Naive thymus-derived CD8-positive, alpha-beta T cell (primary cell): Measurements from ENCODE around the gene C17orf67. TPM values are rescaled to one million over a fixed set of nuclear protein-coding genes. Genes with fewer than 3 reads are reported as not detected.
A peak's percentile ranks its signal among the peaks of the same experiment; 100 is the strongest.
"Not testable (repeated sequence)": the region's sequence is repeated elsewhere in the genome, so short reads cannot be mapped to it uniquely, and the experiment has no call there.

Source experiments
- ATAC-seq, 2 donors: fragments of 150-1000 bp; cut with Tn5 transposase in 1 of 2; sonication (Bioruptor Pico), chemical (Tn5 transposase) in 1 of 2; 1 replicate in 1 of 2; 2 replicates in 1 of 2; pipeline ENCODE4 v1.10.0; 2021; ENCODE audit warnings: mild to moderate bottlenecking in 2 of 2, moderate library complexity in 2 of 2
- POLR2A ChIA-PET: fragments of 350-600 bp; sonication (Branson Sonifier 250); formaldehyde crosslinking; loops from one replicate; lab custom pipeline; 2021; ENCODE audit warnings: antibody characterized with exemption; lab: Charles Lee
- DNase-seq, 10 donors: peaks; one replicate each; pipeline versions ENCODE4 v3.0.0 to v3.0.0-alpha.2; 2020 to 2022
- H3K27ac Mint-ChIP-seq, 10 donors: one replicate each; pipeline ENCODE4 v1.8.0; 2020 to 2022; ENCODE audit warnings: mild to moderate bottlenecking in 10 of 10, mixed read lengths in 10 of 10, moderate library complexity in 4 of 10, inconsistent platforms in 1 of 10
- H3K27me3 Mint-ChIP-seq, 5 donors: one replicate each; pipeline ENCODE4 v1.8.0; 2021 to 2022; ENCODE audit warnings: mixed read lengths in 5 of 5
- H3K36me3 Mint-ChIP-seq, 3 donors: one replicate each; pipeline ENCODE4 v1.8.0; 2020 to 2022; ENCODE audit warnings: mixed read lengths in 3 of 3, mild to moderate bottlenecking in 2 of 3, inconsistent platforms in 1 of 3
- H3K4me1 Mint-ChIP-seq, 4 donors: one replicate each; pipeline ENCODE4 v1.8.0; 2021 to 2022; ENCODE audit warnings: mixed read lengths in 4 of 4
- H3K4me3 Mint-ChIP-seq, 10 donors: one replicate each; pipeline ENCODE4 v1.8.0; 2020 to 2022; ENCODE audit warnings: mild to moderate bottlenecking in 10 of 10, mixed read lengths in 10 of 10, moderate library complexity in 6 of 10, inconsistent platforms in 1 of 10
- H3K9me3 Mint-ChIP-seq, 9 donors: one replicate each; pipeline ENCODE4 v1.8.0; 2020 to 2022; ENCODE audit warnings: mixed read lengths in 9 of 9, mild to moderate bottlenecking in 3 of 9, inconsistent platforms in 1 of 9, moderate library complexity in 1 of 9
- polyA plus RNA-seq, 3 donors: library from polyadenylated mRNA; unstranded; fragments of 300-500 nt; fragmentation: Illumina TruSeq; gene quantifications; one replicate each; pipeline ENCODE4 v1.2.3, GENCODE V29; 2021
- total RNA-seq, 8 experiments: library from RNA in 2 of 8; stranded (reverse) in 2 of 8; gene quantifications; one replicate each; pipeline ENCODE4 v1.2.3 and lab custom pipeline; 2021 to 2026

Gene C17orf67
- total and polyA plus RNA-seq, 5 experiments from 2014 or later, result 1.5 to 9.5 (median 2.2) TPM

DNA sequence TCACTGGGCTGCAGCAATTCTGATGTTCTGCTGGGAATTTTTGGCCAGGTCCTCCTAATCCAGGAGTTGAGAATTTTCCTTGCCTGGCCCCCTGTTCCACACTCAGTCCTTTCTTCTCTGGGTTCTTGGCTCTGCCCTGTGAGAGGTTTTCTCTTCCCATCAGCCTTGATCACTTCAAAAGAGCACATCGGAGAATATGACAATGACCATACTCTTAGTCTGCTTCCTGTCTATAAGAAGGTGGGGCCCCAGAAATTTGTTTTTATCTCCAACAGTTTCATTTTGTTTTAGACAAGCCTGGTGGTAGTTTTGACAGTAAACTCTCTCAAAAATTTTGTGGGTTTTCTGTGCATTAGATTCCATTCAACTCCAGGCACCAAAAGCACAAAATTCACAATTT is 70.7 kb downstream of the C17orf67 start:
- no peaks in the 10 kb centered on the region for H3K9me3 Mint-ChIP-seq
- H3K36me3 Mint-ChIP-seq, result no peaks in the 10 kb centered on the region
- DNase-seq, result peak in 1 of 10 donors; percentile 14
- peaks cover 2 to 19% (median 12%) of the 10 kb centered on the region in 4 donors for H3K4me1 Mint-ChIP-seq
- peak overlapping the region in 5 of 10 donors; percentile 11 to 42 (median 23) for H3K4me3 Mint-ChIP-seq
- peaks cover 0 to 2% (median 0%) of the 10 kb centered on the region in 5 donors for H3K27me3 Mint-ChIP-seq
- ATAC-seq, result peak; percentile 52 to 68
- POLR2A ChIA-PET, result interaction anchor here (1.0 to 1.1 kb wide), 2 partner anchors 16 to 17 kb away, joined by 3 read pairs; no protein-coding TSS in a partner anchor
- peak overlapping the region in 7 of 10 donors; percentile 2 to 86 (median 71) for H3K27ac Mint-ChIP-seq

DNA sequence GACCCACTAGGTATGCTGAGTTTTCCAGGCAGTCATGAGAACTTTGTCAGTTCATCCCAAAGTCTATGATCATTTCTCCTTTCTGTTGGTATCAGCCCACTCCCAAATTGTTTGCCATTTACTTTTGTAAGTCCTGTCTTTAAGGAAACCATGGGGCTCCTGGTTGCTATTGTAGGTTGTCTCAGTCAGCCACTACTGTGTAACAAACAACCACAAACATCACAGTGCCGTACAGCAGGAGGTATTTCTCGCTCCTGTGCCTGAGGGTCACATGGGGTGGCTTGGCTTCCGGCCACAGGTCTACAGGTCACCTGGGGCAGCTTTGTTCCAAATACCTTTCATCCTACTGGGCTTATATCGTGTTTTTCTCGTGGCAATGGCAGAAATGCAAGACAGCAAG is 71.6 kb downstream of the C17orf67 start:
- no peaks in the 10 kb centered on the region for H3K36me3 Mint-ChIP-seq
- no peak overlapping the region for H3K4me3 Mint-ChIP-seq
- peaks cover 2 to 19% (median 12%) of the 10 kb centered on the region in 4 donors for H3K4me1 Mint-ChIP-seq
- H3K27ac Mint-ChIP-seq, result peak overlapping the region in 2 of 10 donors; percentile 71 to 86
- no peaks in the 10 kb centered on the region for H3K9me3 Mint-ChIP-seq
- peaks cover 0 to 2% (median 0%) of the 10 kb centered on the region in 5 donors for H3K27me3 Mint-ChIP-seq
- POLR2A ChIA-PET, result no interaction called here
- no peak for DNase-seq
- no peak for ATAC-seq

DNA sequence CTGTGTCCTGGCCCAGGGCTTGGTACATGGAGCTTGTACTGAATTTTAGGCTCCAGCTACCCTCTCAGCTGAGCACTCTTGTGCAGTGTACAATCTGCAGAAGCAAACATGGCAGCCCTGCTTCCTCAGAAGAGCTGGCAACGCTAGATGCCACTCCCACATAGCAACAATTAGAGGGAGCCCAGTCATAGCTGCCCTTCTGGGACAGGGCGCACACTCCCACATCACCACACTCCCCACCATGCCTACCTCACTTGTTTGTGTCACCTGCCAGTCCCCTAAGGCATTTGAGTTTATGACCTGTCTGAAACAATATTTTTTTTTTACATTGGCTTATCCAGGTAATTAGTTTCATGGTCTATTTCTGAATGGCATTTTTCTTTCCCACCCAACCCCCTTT is 72.3 kb downstream of the C17orf67 start:
- ATAC-seq (no peak), DNase-seq (no peak)
- Mint-ChIP-seq H3K27me3 (peaks cover 0 to 2% (median 0%) of the 10 kb centered on the region in 5 donors), H3K36me3 (no peaks in the 10 kb centered on the region), H3K27ac (no peak overlapping the region), H3K9me3 (no peaks in the 10 kb centered on the region), H3K4me1 (peaks cover 7 to 24% (median 17%) of the 10 kb centered on the region in 4 donors), H3K4me3 (no peak overlapping the region)
- POLR2A ChIA-PET, result interaction anchor here (1.0 kb wide), 1 partner anchor 10 kb away, joined by 3 read pairs; no protein-coding TSS in a partner anchor

DNA sequence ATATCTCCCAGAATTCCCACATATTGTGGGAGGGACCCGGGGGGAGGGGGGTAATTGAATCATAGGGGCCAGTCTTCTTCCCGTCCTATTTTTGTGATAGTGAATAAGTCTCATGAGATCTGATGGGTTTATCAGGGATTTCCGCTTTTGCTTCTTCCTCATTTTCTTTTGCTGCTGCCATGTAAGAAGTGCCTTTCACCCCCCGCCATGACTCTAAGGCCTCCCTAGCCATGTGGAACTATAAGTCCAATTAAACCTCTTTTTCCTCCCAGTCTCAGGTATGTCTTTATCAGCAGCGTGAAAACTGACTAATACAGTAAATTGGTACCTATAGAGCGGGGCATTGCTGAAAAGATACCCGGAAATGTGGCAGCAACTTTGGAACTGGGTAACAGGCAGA is 76.1 kb downstream of the C17orf67 start:
- H3K27ac Mint-ChIP-seq, result peak overlapping the region in 1 of 10 donors; percentile 71
- H3K36me3 Mint-ChIP-seq, DNase-seq, ATAC-seq, H3K27me3 Mint-ChIP-seq, POLR2A ChIA-PET, H3K4me3 Mint-ChIP-seq, H3K9me3 Mint-ChIP-seq: not testable (repeated sequence)
- peaks cover 12 to 29% (median 20%) of the 10 kb centered on the region in 4 donors for H3K4me1 Mint-ChIP-seq

DNA sequence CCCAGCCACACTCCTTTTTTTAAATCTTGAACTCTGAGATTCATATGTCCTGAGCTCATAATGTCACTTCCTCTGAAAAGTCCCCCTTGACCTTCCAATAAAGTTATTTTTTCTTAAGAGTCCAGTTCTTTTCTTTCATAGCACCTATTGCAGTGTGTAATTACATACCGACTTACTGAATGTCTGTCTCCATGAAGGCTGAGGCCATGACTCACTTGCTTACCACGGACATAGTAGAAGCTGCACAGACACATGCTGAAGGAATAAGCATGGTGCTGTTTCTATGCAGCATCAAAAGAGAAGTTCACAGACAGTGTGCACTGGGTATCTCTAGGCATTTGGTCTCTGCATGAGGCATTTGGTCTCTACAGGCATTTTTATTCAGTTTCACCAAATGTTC is 77.2 kb downstream of the C17orf67 start:
- Mint-ChIP-seq H3K27me3 (no peaks in the 10 kb centered on the region), H3K36me3 (no peaks in the 10 kb centered on the region), H3K27ac (peak overlapping the region in 7 of 10 donors; percentile 23 to 74 (median 48)), H3K4me1 (peaks cover 12 to 31% (median 22%) of the 10 kb centered on the region in 4 donors), H3K4me3 (no peak overlapping the region), H3K9me3 (no peaks in the 10 kb centered on the region)
- DNase-seq, result no peak
- no peak for ATAC-seq
- POLR2A ChIA-PET, result interaction anchor here (0.5 to 1.4 kb wide), 2 partner anchors 9 to 11 kb away, joined by 3 to 4 read pairs; no protein-coding TSS in a partner anchor

DNA sequence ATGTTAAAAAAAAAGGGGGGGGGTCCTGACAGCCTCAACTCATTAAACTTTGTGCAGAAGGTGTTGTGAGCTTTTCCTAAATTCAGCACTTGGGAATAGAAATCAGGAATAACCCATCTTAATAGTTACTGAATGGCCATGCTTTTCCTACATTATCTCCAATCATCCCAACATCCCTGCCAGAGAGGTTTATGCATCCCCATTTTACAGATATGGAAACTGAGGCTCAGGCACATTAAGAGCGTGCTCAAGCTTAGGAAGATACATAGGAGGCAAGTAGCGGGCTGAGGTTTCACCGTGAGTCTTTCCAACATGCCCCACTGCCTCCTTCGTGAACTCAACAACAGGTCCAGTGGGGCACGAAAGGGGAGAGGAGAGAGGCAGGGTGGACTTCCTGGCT is 78.4 kb downstream of the C17orf67 start:
- POLR2A ChIA-PET, result interaction anchor here (1.4 to 1.9 kb wide), 5 partner anchors 10 to 161 kb away, joined by 3 to 12 read pairs (median 6); partner anchors contain the start of gene NOG
- Mint-ChIP-seq H3K9me3 (no peaks in the 10 kb centered on the region), H3K4me1 (peaks cover 15 to 39% (median 25%) of the 10 kb centered on the region in 4 donors), H3K36me3 (no peaks in the 10 kb centered on the region), H3K27me3 (no peaks in the 10 kb centered on the region), H3K27ac (peak overlapping the region in 3 of 10 donors; percentile 70 to 85 (median 72)), H3K4me3 (no peak overlapping the region)
- ATAC-seq (no peak), DNase-seq (no peak)

DNA sequence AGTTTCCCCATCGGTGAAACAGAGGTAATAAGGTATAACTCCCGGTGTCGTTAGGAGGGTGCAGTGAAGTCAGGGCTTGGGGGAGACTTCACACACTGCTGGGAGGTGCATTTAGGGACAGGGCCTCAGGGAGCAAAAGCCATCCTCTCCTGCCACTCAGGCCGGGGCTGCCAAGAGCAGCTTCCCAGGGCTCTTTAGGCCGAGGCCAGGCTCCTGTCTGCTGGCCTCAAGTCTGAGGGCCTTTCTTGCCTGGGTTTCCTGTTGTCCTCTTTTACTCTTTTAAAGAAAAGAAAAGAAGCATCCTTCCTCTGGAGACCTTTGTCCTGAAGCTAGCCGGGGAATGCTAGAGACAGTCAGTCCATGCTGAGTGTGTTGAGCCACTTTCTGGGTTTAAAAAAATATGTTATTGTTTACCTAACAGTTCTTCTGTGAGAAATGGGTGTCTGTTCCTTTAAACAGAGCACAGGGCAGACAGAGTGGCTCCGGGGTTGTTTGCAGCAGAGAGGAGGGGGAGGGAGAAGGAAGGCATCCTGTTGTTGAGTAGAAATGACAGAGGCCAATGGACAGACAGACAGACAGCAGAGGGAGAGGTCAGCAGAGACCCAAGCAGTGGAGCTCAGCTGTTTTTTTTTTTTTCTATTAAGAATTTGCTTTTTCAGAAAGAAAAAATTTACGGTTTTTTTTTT is 79.1 kb downstream of the C17orf67 start:
- POLR2A ChIA-PET, result interaction anchor here (0.5 to 1.9 kb wide), 5 partner anchors 10 to 161 kb away, joined by 3 to 12 read pairs (median 6); partner anchors contain the start of gene NOG

DNA sequence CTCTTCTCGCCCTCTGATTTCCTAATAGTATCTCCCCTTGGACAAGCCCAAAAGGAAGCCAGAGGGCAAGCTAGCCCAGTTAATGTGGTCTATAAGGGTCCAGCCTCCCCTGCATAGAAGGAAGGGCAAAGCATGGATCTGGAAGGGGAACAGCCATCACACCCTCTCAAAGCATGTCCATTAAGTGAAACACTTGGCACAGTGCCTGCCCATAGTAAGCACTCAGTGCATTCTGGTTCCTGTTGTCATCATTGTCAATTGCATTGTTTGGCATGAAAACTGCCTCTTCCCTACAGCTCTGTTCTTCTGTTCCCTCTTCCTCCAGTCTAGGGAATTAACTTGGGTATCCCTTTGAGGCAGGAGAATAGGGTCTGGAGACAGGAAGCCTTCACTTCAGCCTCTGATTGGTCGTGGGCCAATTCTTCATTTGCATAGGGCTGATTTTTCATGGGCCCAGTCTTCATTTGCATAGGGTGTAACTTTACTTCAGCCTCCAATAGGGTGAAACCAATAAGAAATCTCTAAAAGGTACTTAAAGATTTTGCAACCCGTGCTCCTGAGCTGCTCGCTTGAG is 81.4 kb downstream of the C17orf67 start:
- Mint-ChIP-seq H3K27ac (peak overlapping the region in 3 of 10 donors; percentile 2 to 47 (median 8)), H3K27me3 (no peaks in the 10 kb centered on the region), H3K4me3 (no peak overlapping the region), H3K36me3 (no peaks in the 10 kb centered on the region), H3K4me1 (peaks cover 16 to 39% (median 26%) of the 10 kb centered on the region in 4 donors), H3K9me3 (no peaks in the 10 kb centered on the region)
- ATAC-seq, result no peak
- POLR2A ChIA-PET, result no interaction called here
- DNase-seq, result no peak

More for the DNA sequence above, 79.1 kb downstream of the C17orf67 start:
- peaks cover 16 to 39% (median 25%) of the 10 kb centered on the region in 4 donors for H3K4me1 Mint-ChIP-seq
- DNase-seq (peak in 1 of 10 donors; percentile 11), ATAC-seq (peak; percentile 57 to 66)
- no peaks in the 10 kb centered on the region for H3K9me3 Mint-ChIP-seq
- peak overlapping the region in 7 of 10 donors; percentile 9 to 89 (median 71) for H3K27ac Mint-ChIP-seq
- no peaks in the 10 kb centered on the region for H3K36me3 Mint-ChIP-seq
- H3K27me3 Mint-ChIP-seq, result no peaks in the 10 kb centered on the region
- H3K4me3 Mint-ChIP-seq, result peak overlapping the region in 8 of 10 donors; percentile 6 to 46 (median 28)

DNA sequence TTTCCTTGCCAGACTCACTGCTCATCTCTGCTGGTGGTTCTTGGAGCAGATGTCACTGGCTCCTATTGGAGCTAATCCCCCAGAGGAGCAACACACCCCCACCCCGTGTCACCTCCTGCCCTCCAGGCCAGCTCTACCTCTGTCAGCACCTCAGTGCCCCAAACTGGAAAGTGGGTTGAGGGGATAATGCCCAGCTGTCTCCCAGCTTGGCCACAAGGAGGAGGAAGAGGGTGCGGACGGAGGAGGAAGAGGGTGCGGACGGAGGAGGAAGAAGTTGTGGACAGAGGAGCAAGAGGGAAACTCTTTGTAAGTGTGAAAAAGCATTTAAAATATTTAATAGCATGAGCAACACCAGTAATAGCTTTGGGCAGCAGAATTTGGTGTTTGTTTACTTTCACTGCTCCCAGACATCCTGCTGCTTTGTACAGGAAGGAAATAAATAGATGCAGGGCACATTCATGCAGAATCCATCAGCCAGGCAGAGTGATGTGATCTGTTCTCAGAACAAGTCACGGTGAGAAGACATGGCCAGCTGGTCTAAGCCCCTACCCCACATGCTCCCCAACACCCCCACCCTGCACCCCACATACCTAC is 82.5 kb downstream of the C17orf67 start:
- H3K27me3 Mint-ChIP-seq, result no peaks in the 10 kb centered on the region
- H3K9me3 Mint-ChIP-seq, result no peaks in the 10 kb centered on the region
- H3K4me3 Mint-ChIP-seq, result no peak overlapping the region
- POLR2A ChIA-PET, result interaction anchor here (0.7 kb wide), 1 partner anchor 12 kb away, joined by 4 read pairs; no protein-coding TSS in a partner anchor
- no peak for DNase-seq
- no peaks in the 10 kb centered on the region for H3K36me3 Mint-ChIP-seq
- peak overlapping the region in 3 of 10 donors; percentile 2 to 72 (median 64) for H3K27ac Mint-ChIP-seq
- H3K4me1 Mint-ChIP-seq, result peaks cover 11 to 33% (median 20%) of the 10 kb centered on the region in 4 donors
- no peak for ATAC-seq

DNA sequence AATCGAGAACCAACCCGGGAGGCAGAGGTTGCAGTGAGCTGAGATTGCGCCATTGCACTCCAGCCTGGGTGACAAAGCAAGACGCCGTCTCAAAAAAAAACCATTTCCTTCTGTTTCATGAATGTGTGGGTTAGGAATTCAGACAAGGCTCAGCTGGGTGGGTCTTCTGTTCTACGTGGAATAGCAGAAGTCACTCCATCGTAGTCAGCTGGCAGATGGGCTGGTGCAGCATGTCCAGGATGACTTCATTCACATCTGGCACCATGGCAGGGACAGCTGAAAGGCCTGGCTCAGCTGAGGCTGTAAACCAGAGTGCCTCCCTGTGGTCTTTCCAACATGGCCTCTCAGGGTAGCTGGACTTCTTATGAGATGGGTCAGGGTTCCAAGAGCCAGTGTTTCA is 89.0 kb downstream of the C17orf67 start:
- no peaks in the 10 kb centered on the region for H3K9me3 Mint-ChIP-seq
- POLR2A ChIA-PET, result interaction anchor here (1.6 kb wide), 1 partner anchor 10 kb away, joined by 6 read pairs; no protein-coding TSS in a partner anchor
- no peak overlapping the region for H3K4me3 Mint-ChIP-seq
- ATAC-seq, result no peak
- H3K27ac Mint-ChIP-seq, result no peak overlapping the region
- peaks cover 0 to 2% (median 0%) of the 10 kb centered on the region in 4 donors for H3K4me1 Mint-ChIP-seq
- H3K27me3 Mint-ChIP-seq, result peaks cover 0 to 9% (median 0%) of the 10 kb centered on the region in 5 donors
- no peak for DNase-seq
- no peaks in the 10 kb centered on the region for H3K36me3 Mint-ChIP-seq

DNA sequence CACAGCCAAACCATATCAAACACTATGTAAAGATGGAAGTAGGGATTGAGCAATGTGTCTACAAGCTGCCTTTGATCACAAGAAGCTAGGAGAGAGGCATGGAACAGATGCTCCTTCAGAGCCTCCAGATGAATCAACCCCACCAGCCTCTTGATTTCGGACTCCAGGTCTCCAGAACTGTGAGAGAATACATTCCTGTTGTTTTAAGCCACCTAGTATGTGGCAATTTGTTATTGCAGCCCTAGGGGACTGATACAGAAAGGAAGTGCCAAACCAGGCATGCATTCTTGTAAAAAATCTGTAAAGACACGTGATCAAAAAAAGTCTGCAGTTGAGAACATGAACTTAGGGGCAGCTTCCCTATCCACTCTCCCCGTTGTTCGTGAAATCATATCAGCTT is 91.1 kb downstream of the C17orf67 start:
- Mint-ChIP-seq H3K27ac (no peak overlapping the region), H3K9me3 (no peaks in the 10 kb centered on the region), H3K4me1 (peaks cover 0 to 6% (median under 1%) of the 10 kb centered on the region in 4 donors), H3K36me3 (no peaks in the 10 kb centered on the region), H3K4me3 (no peak overlapping the region), H3K27me3 (peaks cover 0 to 9% (median 0%) of the 10 kb centered on the region in 5 donors)
- ATAC-seq (no peak), DNase-seq (no peak)
- POLR2A ChIA-PET, result no interaction called here
